ENCODE results near the gene ULBP2. TPM values are rescaled to one million over a fixed set of nuclear protein-coding genes. Genes with fewer than 3 reads are reported as not detected.

The ULBP2 gene
- total RNA-seq, 4 donors from 2014 or later = 0.39 to 0.74 TPM; not detected in 2

GRCh38 chr6:149995971-149996370 lies 54.2 kb downstream of the ULBP2 start:
- TF ChIP-seq POLR2A (IDR thresholded peaks at IDR 0.05) (no peak), EP300 (IDR thresholded peaks at IDR 0.05) (no peak), CTCF (IDR thresholded peaks at IDR 0.05) (no peak), POLR2AphosphoS5 (IDR thresholded peaks at IDR 0.05) (no peak)
- H3K4me3 ChIP-seq = no peak overlapping the region
- peaks cover 100% of the 10 kb centered on the region for H3K27me3 ChIP-seq
- H3K4me1 ChIP-seq = peaks cover 0 to 4% (median 2%) of the 10 kb centered on the region in 3 donors
- no peak for ATAC-seq
- WGBS, 2 donors (ENCODE audit: low coverage in 1 of 2) = 60% methylated on average over 1 of the region's 7 CpGs; no CpG with 5 or more reads in 1 of the 2 donors
- H3K36me3 ChIP-seq = no peaks in the 10 kb centered on the region
- H3K9me3 ChIP-seq = no peaks in the 10 kb centered on the region
- H3K27ac ChIP-seq = no peak overlapping the region

Other genes with a start within 250 kb of the ULBP2 start
- gene LATS1, start 223.9 kb upstream of the ULBP2 start, total RNA-seq = 10 to 100 TPM; 29.2 to 54.5 (median 35.6) TPM
- 10 to 100 TPM; 15.0 to 29.4 (median 19.3) TPM for gene NUP43, start 195.5 kb upstream of the ULBP2 start, total RNA-seq
- 100 to 1,000 TPM; 105 to 140 (median 120) TPM for gene PCMT1, start 192.3 kb upstream of the ULBP2 start, total RNA-seq
- gene LRP11, start 77.7 kb upstream of the ULBP2 start, total RNA-seq = 10 to 100 TPM; 17.9 to 33.3 (median 29.6) TPM
- gene RAET1E, start 43.9 kb upstream of the ULBP2 start, total RNA-seq = under 1 TPM in 1 of 4 donors, not detected in 3; 0.69 TPM
- 1 to 10 TPM in 1 of 4 donors, not detected in 3; 1.4 TPM for gene RAET1G, start 18.9 kb upstream of the ULBP2 start, total RNA-seq
- gene ULBP1, start 21.9 kb downstream of the ULBP2 start, total RNA-seq = under 1 TPM in 2 of 4 donors, not detected in 2; 0.07 to 0.27 TPM
- under 1 TPM in 2 of 4 donors, not detected in 2; 0.23 to 0.62 TPM for gene RAET1L, start 83.5 kb downstream of the ULBP2 start, total RNA-seq
- 1 to 10 TPM in 1 of 4 donors, not detected in 3; 7.3 TPM for gene ULBP3, start 127.1 kb downstream of the ULBP2 start, total RNA-seq
- 1 to 10 TPM in 1 of 4 donors, under 1 TPM in 1, not detected in 2; 0.12 to 1.5 TPM for gene PPP1R14C, start 201.0 kb downstream of the ULBP2 start, total RNA-seq

All from gastroesophageal sphincter (tissue), 4 donors.